Neural progenitor cell (in vitro differentiated cells): ENCODE results near the gene MSLN.

Experiments used
- EZH2 ChIP-seq: fragments of 200-600 bp; sonication (generic); IDR thresholded peaks from 2 replicates; pipeline ENCODE4 v1.6.1; 2017; ENCODE audit warnings: antibody characterized with exemption, mild to moderate bottlenecking, moderate library complexity
- EZH2phosphoT487 ChIP-seq: fragments of 200-600 bp; sonication (generic); IDR thresholded peaks from 2 replicates; pipeline ENCODE4 v1.6.1; 2017; ENCODE audit warnings: antibody characterized with exemption
- TF ChIP-seq, protein P1 (sequence below): fragments of 200-600 bp; sonication (generic); IDR thresholded peaks from 2 replicates; pipeline ENCODE4 v1.5.1; 2017; ENCODE audit warnings: antibody characterized with exemption, mild to moderate bottlenecking

DNA sequence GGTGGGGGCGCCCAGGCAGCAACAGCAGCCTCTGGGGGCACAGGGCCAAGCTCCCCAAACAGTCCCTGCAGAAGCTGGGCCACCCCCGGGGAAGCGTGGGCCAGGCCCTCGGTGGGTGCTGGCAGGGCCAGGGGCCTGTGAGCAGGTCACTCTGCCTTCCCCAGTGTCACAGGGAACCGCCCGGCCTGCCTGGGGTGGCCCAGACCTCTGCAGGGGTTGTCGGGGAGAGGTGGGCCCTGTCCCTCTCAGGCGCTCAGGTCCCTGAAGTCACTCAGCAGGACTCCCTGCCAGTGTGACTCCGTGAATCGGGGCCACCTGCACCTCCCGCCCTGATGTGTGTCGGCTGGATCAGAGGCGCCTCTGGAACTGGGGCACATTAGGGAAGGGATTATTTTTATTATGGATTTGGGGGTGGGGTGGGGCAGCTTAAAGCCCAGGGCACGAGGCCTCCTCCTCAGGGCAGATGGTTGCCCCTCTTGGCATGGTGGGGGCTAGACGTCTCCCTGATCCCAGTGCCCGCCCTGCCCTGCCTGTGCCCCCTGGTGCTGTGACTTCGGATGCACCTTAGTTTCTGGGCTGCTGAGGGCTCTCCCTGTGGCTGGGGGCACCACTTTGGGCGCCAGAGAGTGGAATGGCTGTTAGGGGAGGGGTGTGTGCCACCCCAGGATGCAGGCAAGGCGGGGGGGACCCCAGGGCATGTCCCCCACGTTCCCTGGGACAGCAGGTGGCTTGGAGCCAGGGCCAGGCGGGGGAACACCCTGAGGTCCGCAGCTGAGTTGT, 41.2 kb downstream of the MSLN start:
- TF ChIP-seq EZH2phosphoT487: no peak
- TF ChIP-seq, protein P1, sequence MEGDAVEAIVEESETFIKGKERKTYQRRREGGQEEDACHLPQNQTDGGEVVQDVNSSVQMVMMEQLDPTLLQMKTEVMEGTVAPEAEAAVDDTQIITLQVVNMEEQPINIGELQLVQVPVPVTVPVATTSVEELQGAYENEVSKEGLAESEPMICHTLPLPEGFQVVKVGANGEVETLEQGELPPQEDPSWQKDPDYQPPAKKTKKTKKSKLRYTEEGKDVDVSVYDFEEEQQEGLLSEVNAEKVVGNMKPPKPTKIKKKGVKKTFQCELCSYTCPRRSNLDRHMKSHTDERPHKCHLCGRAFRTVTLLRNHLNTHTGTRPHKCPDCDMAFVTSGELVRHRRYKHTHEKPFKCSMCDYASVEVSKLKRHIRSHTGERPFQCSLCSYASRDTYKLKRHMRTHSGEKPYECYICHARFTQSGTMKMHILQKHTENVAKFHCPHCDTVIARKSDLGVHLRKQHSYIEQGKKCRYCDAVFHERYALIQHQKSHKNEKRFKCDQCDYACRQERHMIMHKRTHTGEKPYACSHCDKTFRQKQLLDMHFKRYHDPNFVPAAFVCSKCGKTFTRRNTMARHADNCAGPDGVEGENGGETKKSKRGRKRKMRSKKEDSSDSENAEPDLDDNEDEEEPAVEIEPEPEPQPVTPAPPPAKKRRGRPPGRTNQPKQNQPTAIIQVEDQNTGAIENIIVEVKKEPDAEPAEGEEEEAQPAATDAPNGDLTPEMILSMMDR: no peak
- TF ChIP-seq EZH2: no peak
